ENCODE data around the gene MYH16.
"Not testable (repeated sequence)": the region's sequence is repeated elsewhere in the genome, so short reads cannot be mapped to it uniquely, and the experiment has no call there.

The MYH16 gene

DNA sequence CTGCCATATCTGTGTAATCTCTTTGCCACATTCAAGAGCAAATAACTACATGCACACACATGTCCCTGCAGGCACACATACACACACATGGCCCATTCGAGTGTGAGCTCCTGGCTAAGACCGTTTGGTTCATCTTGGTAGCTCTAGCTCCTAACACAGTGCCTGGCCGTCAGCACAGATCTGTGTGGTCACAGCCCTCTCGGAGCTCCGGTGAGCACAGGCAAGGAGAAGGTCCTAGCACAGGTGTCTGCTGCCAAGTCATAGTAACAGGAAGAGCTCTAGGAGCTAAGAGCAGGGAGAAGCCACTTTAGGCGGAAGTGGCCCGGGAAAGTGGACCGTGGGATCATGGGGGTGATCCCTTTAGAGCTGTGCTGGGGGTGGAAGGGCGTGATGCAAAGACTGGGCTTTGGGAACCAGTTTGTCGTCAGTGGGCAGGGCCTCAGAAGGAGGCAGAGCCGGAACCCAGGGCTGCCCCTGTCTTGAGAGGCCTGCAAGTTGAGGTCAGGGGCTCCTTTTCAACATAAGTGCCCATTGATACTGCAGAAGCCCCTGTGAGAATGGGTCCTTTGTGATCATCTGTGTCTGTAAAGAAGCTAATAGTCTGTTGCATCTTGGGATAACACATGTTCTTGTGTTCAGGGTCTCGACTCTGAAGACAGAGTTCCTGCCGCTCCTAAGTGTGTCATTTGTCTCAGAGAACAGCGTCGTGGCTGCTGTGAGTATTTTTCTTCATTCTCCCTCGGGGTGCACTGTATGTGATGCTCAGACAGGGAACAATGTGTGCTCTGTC, 85.3 kb downstream of the MYH16 start:
- DNase-seq, result no peak

DNA sequence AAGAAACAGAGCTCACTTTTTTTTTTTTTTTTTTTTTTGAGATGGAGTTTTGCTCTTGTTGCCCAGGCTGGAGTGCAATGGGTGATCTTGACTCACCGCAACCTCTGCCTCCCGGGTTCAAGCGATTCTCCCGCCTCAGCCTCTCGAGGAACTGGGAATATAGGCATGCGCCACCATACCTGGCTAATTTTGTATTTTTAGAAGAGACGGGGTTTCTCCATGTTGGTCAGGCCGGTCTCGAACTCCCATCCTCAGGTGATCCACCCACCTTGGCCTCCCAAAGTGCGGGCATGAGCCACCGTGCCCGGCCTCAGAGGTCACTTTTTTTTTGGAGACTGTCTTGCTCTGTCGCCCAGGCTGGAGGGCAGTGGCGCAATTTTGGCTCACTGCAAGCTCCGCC, 85.9 kb downstream of the MYH16 start:
- DNase-seq, result not testable (repeated sequence)

GRCh38 chr7:99359465-99360154, 87.0 kb downstream of the MYH16 start:
- DNase-seq, result no peak

Measured in activated naive CD4-positive, alpha-beta T cell (primary cell).